Measurements from ENCODE around the gene HRCT1.

- TF ChIP-seq CTCF (IDR thresholded peaks at IDR 0.05) (no peak), POLR2A (IDR thresholded peaks at IDR 0.05) (no peak)
Observed at GRCh38 chr9:35952526-35953191, 46.7 kb downstream of the HRCT1 start.

Data from heart left ventricle (tissue), 13 donors.